ENCODE results near the gene PPP2R2C. TPM values are rescaled to one million over a fixed set of nuclear protein-coding genes. Genes with fewer than 3 reads are reported as not detected.

PPP2R2C gene
- total RNA-seq, 1 experiment from 2014 or later, result 9.5 TPM

GRCh38 chr4:6393544-6394475, 78.6 kb downstream of the PPP2R2C start:
- no peak overlapping the region for H2AFZ ChIP-seq (ENCODE audit: low read length)
- no peaks in the 10 kb centered on the region for H3K79me2 ChIP-seq (ENCODE audit: low read length)
- H3K9me2 ChIP-seq (replicated peaks; ENCODE audit: low read length), result no peaks in the 10 kb centered on the region
- no peak for TF ChIP-seq EZH2phosphoT487 (IDR thresholded peaks at IDR 0.05; ENCODE audit: borderline replicate concordance, low read length)
- no peak for TF ChIP-seq EZH2 (IDR thresholded peaks at IDR 0.05; ENCODE audit: low read length, unreplicated experiment)
- TF ChIP-seq CTCF (conservative IDR thresholded peaks at IDR 0.05; ENCODE audit: low read depth, low read length), result no peak
- no peak for ATAC-seq
- no peaks in the 10 kb centered on the region for H3K27me3 ChIP-seq (ENCODE audit: low read length)
- no TSS peak for BruUV-seq (replicated peaks)
- no peaks in the 10 kb centered on the region for H3F3A ChIP-seq (ENCODE audit: low read length, unreplicated experiment)
- intact Hi-C loops (cut with micrococcal nuclease), result no loop called here
- H3K4me2 ChIP-seq (ENCODE audit: low read length), result no peak overlapping the region
- no peak overlapping the region for H3K4me3 ChIP-seq (ENCODE audit: low read length)
- H3K27ac ChIP-seq (ENCODE audit: low read length), result no peak overlapping the region
- H3K9ac ChIP-seq (ENCODE audit: low read length), result no peak overlapping the region
- DNase-seq, result no peak
- H4K20me1 ChIP-seq (ENCODE audit: low read length), result no peaks in the 10 kb centered on the region
- H3K36me3 ChIP-seq (ENCODE audit: low read depth, low read length), result no peaks in the 10 kb centered on the region
- ChIA-PET POLR2A (ENCODE audit: unreplicated experiment) (no interaction called here), CTCF (no interaction called here)
- peaks cover 14% of the 10 kb centered on the region for H3K4me1 ChIP-seq (ENCODE audit: insufficient read depth, low read length)
- H3K9me3 ChIP-seq (ENCODE audit: low read length), result no peaks in the 10 kb centered on the region

- no peaks in the 10 kb centered on the region for H3K79me2 ChIP-seq (ENCODE audit: low read length)
- H3K4me1 ChIP-seq (ENCODE audit: insufficient read depth, low read length), result peaks cover 14% of the 10 kb centered on the region
- H2AFZ ChIP-seq (ENCODE audit: low read length), result no peak overlapping the region
- ChIA-PET POLR2A (ENCODE audit: unreplicated experiment) (no interaction called here), CTCF (no interaction called here)
- BruUV-seq (replicated peaks), result no TSS peak
- TF ChIP-seq EZH2 (IDR thresholded peaks at IDR 0.05; ENCODE audit: low read length, unreplicated experiment) (no peak), EZH2phosphoT487 (IDR thresholded peaks at IDR 0.05; ENCODE audit: borderline replicate concordance, low read length) (no peak), CTCF (conservative IDR thresholded peaks at IDR 0.05; ENCODE audit: low read depth, low read length) (no peak)
- no peak overlapping the region for H3K9ac ChIP-seq (ENCODE audit: low read length)
- no peaks in the 10 kb centered on the region for H4K20me1 ChIP-seq (ENCODE audit: low read length)
- no peaks in the 10 kb centered on the region for H3K27me3 ChIP-seq (ENCODE audit: low read length)
- no peaks in the 10 kb centered on the region for H3K9me2 ChIP-seq (replicated peaks; ENCODE audit: low read length)
- H3K4me2 ChIP-seq (ENCODE audit: low read length), result no peak overlapping the region
- no peaks in the 10 kb centered on the region for H3F3A ChIP-seq (ENCODE audit: low read length, unreplicated experiment)
- intact Hi-C loops (cut with micrococcal nuclease), result no loop called here
- ATAC-seq (no peak), DNase-seq (no peak)
- no peaks in the 10 kb centered on the region for H3K9me3 ChIP-seq (ENCODE audit: low read length)
- H3K27ac ChIP-seq (ENCODE audit: low read length), result no peak overlapping the region
- H3K36me3 ChIP-seq (ENCODE audit: low read depth, low read length), result no peaks in the 10 kb centered on the region
- no peak overlapping the region for H3K4me3 ChIP-seq (ENCODE audit: low read length)
Measured at GRCh38 chr4:6393066-6393465, 79.3 kb downstream of the PPP2R2C start.

GRCh38 chr4:6392407-6392806, 80.0 kb downstream of the PPP2R2C start:
- no peaks in the 10 kb centered on the region for H3K36me3 ChIP-seq (ENCODE audit: low read depth, low read length)
- H3K4me3 ChIP-seq (ENCODE audit: low read length), result no peak overlapping the region
- H2AFZ ChIP-seq (ENCODE audit: low read length), result no peak overlapping the region
- POLR2A ChIA-PET (ENCODE audit: unreplicated experiment), result no interaction called here
- no peak for DNase-seq
- H4K20me1 ChIP-seq (ENCODE audit: low read length), result no peaks in the 10 kb centered on the region
- no TSS peak for BruUV-seq (replicated peaks)
- CTCF ChIA-PET, result no interaction called here
- H3K9me3 ChIP-seq (ENCODE audit: low read length), result no peaks in the 10 kb centered on the region
- intact Hi-C loops (cut with micrococcal nuclease), result no loop called here
- no peak overlapping the region for H3K4me2 ChIP-seq (ENCODE audit: low read length)
- TF ChIP-seq EZH2 (IDR thresholded peaks at IDR 0.05; ENCODE audit: low read length, unreplicated experiment) (no peak), EZH2phosphoT487 (IDR thresholded peaks at IDR 0.05; ENCODE audit: borderline replicate concordance, low read length) (no peak), CTCF (conservative IDR thresholded peaks at IDR 0.05; ENCODE audit: low read depth, low read length) (no peak)
- no peaks in the 10 kb centered on the region for H3K27me3 ChIP-seq (ENCODE audit: low read length)
- no peak overlapping the region for H3K27ac ChIP-seq (ENCODE audit: low read length)
- H3K79me2 ChIP-seq (ENCODE audit: low read length), result no peaks in the 10 kb centered on the region
- H3K9me2 ChIP-seq (replicated peaks; ENCODE audit: low read length), result no peaks in the 10 kb centered on the region
- no peak overlapping the region for H3K9ac ChIP-seq (ENCODE audit: low read length)
- no peaks in the 10 kb centered on the region for H3F3A ChIP-seq (ENCODE audit: low read length, unreplicated experiment)
- peaks cover 14% of the 10 kb centered on the region for H3K4me1 ChIP-seq (ENCODE audit: insufficient read depth, low read length)
- ATAC-seq, result no peak

All from PC-3 (cell line).